H7 (cell line): ENCODE data around the gene ALOXE3. TPM values are rescaled to one million over a fixed set of nuclear protein-coding genes. Genes with fewer than 3 reads are reported as not detected.
A peak's percentile ranks its signal among the peaks of the same experiment; 100 is the strongest.

ENCODE experiments used
- DNase-seq: peaks from one replicate; pipeline ENCODE4 v3.0.0; 2012
- H3K27me3 ChIP-seq: 2 replicates; pipeline ENCODE4 v1.6.0; 2011; ENCODE audit warnings: mild to moderate bottlenecking, low read length; ENCODE audit not compliant: control insufficient read depth, insufficient read depth
- H3K36me3 ChIP-seq: replicated peaks from 2 replicates; pipeline ENCODE4 v1.5.1; 2011; ENCODE audit warnings: low read length; ENCODE audit not compliant: control insufficient read depth, insufficient read depth
- H3K4me3 ChIP-seq: 2 replicates; pipeline ENCODE4 v1.5.1; 2011; ENCODE audit warnings: low read depth, mild to moderate bottlenecking, control low read depth, low read length, moderate library complexity; ENCODE audit not compliant: insufficient read depth
- total RNA-seq: library from RNA; depleted of rRNA; stranded (reverse); fragments of >200 nt; shearing (Covaris generic); gene quantifications from 2 replicates; pipeline ENCODE4 v1.2.3, GENCODE V29; 2014

Gene ALOXE3
- total RNA-seq, 1 experiment from 2014 or later: not detected

DNA sequence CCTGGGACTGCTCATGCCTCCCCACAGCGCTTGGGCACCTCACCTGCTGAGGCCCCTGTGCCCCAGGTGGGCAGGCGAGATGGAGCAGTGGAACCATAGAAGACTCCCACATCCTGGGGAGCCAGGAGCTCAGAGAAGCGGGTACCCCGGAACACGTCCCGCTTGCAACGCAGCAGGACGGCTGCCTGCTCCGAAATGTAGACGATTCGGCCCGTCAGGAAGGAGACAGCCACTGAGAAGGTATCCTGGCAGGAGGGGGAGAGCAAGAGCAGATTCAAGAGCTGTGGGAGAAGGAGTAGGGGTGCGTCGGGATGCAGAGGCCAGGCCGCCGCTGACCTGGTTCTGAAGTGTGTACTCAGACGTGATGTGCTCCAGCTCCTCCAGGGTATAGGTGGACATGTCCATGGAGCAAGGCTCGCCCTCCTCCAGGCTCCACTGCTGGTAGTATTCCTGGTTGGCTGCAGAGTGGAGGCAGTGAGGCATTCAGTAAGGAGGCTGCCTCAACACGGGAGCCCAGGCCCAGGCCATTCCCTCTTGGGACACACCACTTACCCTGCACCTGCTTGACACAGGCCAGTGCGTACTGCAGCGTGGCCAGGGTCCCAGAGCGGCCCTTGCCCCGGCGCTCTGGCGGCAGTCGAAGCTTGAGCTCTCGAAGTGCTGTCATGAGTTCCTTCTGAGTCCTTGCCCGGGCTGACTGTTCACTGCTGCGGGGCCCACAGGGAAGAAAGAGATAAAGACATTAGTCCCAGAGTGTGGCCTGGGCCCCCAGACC lies 31.3 kb upstream of the ALOXE3 start:
- Histone ChIP-seq H3K27me3 (no peaks in the 10 kb centered on the region), H3K4me3 (no peak overlapping the region), H3K36me3 (peaks cover 22% of the 10 kb centered on the region)
- DNase-seq: peak; percentile 31

DNA sequence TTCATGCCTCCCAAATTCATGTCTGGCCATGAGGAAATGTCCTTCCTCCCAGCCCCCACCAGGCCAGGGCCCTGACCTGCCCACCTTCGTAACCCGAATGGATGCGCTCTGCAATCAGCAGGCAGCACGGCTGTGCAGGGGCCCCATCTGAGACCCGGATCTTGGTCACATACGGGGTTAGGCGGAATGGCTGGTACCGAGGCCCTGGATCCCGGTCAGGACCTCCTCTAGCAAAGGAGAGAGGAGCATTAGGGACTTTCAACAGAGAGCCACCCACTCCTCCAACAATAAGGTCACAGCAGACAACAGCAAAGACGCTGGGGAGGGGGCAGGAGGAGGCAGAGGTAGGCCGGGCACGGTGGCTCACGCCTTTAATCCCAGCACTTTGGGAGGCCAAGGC lies 30.2 kb upstream of the ALOXE3 start:
- peaks cover 24% of the 10 kb centered on the region for H3K36me3 ChIP-seq
- no peaks in the 10 kb centered on the region for H3K27me3 ChIP-seq
- no peak overlapping the region for H3K4me3 ChIP-seq

GRCh38 chr17:8147805-8148404 lies 29.6 kb upstream of the ALOXE3 start:
- Histone ChIP-seq H3K27me3 (no peaks in the 10 kb centered on the region), H3K4me3 (no peak overlapping the region), H3K36me3 (peaks cover 24% of the 10 kb centered on the region)
- peak; percentile 45 for DNase-seq

More for the DNA sequence above, 30.2 kb upstream of the ALOXE3 start:
- peak; percentile 28 for DNase-seq

DNA sequence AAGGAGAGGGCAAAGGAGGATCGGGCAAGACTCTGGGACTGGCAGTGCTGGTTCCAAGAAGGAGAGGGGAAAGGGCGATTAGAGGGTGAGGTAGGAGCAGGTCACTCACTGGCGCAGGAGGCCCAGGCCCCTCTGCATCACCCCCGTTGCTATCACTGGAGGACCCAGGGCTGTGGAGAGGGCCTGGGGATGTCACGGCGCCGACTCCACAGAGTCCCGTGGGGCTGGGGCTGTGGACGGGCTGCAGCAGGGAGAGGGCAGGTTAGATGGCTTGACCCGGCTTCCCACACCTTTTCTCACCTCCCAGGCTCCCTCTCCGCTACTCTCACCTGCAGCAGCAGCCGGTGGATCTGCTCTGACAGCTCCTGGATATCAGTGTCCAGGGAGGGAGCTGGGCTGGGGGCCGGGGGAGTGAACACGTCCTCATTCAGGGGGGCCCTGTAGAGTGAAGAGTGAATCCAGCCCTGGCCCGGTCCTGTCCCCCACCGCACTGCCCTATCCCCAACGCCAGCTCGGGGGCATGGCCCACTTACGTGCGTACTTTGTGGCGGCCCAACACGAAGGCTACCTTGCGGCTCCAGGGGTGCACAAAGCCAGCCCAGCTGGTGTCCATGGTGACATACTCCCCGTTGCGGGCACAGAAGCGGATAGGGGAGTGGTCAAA lies 29.0 kb upstream of the ALOXE3 start:
- H3K36me3 ChIP-seq: peaks cover 27% of the 10 kb centered on the region
- peak; percentile 29 for DNase-seq
- no peaks in the 10 kb centered on the region for H3K27me3 ChIP-seq
- no peak overlapping the region for H3K4me3 ChIP-seq

DNA sequence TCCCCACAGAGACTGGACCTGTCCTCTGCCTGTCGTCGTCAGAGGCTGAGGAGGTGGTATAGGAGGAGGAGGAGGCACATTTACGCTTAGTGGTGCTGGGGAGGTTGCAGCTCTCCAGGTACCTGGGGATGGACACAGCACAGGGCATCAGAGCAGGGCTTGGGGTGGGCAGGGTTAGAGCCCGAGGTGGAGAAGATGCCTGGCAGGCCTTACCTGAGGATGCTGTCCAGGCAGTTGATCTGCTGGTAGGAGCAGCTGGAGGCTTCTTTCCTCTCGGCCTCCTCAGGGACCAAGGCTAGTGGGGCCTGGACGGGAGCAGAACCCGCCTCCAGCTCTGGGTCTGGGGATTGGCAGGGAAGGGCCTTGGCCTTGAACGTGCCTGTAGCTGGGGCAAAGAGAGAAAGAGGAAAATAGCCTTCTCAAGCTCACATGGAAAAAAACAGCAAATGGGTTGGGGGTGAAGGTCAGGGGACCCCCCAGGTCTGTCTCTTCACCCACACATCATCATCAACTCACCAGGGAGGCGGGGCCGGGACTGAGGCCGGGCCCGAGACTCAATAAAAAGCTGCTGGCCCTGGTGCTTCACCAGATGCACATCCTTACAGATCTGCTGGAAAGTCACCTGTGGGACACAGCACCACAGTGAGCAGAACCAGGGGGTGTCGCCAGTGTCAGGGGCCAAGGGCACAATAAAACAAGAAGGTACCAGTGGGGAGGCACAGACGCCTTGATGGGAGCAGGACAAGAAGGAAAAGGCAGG lies 28.2 kb upstream of the ALOXE3 start:
- Histone ChIP-seq H3K27me3 (no peaks in the 10 kb centered on the region), H3K36me3 (peaks cover 27% of the 10 kb centered on the region), H3K4me3 (no peak overlapping the region)
- DNase-seq: peak; percentile 24

DNA sequence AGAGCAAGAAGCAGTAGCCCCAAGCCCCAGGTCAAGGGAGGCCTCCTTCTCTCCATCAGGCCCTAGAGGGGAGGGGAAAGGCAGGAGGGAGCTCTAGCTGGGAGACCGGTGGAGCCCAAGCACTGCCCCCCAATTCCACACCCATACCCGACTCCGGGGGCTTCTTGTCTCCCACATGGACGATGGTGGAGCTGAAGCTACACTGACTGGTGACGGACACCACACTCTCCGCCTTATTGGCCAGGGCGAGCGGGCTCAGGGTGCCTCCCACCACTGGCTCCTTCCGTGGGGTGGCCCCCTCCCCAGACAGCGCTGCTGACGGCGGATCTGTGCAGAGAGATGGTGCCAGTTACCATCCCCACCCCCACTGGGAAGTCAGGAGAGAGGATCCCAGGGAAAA lies 27.5 kb upstream of the ALOXE3 start:
- Histone ChIP-seq H3K36me3 (peaks cover 30% of the 10 kb centered on the region), H3K27me3 (no peaks in the 10 kb centered on the region), H3K4me3 (no peak overlapping the region)
- peak; percentile 19 for DNase-seq

- Histone ChIP-seq H3K27me3 (no peaks in the 10 kb centered on the region), H3K36me3 (peaks cover 31% of the 10 kb centered on the region), H3K4me3 (no peak overlapping the region)
- DNase-seq: peak; percentile 34
These were observed 26.3 kb upstream of the ALOXE3 start for GRCh38 chr17:8144401-8145231.

GRCh38 chr17:8143581-8144400 lies 25.5 kb upstream of the ALOXE3 start:
- DNase-seq: no peak
- peaks cover 26% of the 10 kb centered on the region for H3K36me3 ChIP-seq
- no peak overlapping the region for H3K4me3 ChIP-seq
- H3K27me3 ChIP-seq: no peaks in the 10 kb centered on the region

DNA sequence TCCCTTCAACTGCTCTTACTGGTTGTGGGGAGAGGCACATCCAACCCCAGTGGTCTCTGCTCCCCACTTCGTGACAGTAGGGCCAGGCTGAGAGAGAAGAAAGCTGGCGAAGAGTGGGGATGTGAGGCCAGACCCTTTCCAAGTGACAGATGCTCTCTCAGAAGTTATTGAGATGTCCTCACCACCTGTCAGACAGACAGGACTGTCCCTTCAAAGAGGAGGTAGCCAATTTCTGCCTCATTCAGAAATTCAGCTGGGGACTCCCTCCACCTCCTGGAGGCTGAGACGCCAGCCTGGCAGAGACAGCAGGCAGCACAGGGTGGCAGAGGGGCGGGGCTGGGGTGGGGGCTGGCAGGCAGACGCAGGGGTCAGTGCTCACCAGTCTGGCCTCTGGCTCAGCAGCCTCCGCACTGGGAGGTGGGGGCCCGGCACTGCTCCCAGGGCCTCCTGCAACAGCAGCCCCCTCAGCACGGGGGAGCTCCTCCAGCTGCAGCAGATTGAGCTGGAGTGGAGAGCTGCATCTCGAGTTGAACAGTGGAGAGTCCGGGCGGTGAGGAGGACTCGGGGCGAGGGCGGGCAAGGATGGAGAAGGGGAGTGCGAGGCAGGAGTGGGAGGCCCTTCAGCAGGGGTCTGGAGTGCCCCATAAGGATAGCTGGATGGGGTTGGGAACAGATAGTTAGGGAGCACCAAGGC lies 24.7 kb upstream of the ALOXE3 start:
- Histone ChIP-seq H3K36me3 (peaks cover 23% of the 10 kb centered on the region), H3K4me3 (no peak overlapping the region), H3K27me3 (no peaks in the 10 kb centered on the region)
- DNase-seq: no peak

DNA sequence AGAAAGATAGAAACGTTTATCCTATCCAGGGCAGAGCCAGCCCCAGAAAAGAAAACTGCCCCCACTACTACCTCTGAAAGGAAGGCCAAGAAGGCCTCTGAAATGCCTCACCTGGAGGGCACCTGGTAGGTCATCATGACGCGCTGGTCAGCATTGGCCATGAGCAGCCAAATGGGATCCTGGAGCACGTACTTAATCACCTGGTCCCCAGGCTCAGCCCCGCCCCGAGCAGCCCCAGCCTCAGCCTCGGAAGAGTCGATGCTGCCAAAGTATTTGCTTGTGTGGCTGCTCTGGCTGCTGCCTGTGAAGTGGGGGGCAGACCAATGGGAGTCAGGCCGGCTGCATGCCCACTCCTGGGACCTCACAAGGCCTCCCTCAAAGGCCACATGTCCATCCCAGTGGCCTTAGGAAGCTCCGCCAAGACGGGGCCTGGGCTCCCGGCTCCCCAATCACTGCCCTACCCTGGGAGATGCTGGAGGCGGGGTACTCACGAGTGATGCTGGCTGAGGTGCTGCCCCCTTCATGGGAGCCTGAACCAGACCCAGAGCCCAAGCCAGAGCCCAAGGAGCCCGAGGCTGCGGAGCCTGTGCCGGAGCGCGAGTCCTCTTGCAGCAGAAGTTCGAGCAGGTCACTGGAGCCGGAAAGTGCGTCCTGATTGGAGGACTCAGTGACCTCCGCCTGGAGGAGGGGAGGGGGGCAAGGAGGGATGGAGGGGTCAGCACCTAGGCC lies 24.0 kb upstream of the ALOXE3 start:
- DNase-seq: no peak
- no peak overlapping the region for H3K4me3 ChIP-seq
- peaks cover 22% of the 10 kb centered on the region for H3K36me3 ChIP-seq
- peaks cover 3% of the 10 kb centered on the region for H3K27me3 ChIP-seq

DNA sequence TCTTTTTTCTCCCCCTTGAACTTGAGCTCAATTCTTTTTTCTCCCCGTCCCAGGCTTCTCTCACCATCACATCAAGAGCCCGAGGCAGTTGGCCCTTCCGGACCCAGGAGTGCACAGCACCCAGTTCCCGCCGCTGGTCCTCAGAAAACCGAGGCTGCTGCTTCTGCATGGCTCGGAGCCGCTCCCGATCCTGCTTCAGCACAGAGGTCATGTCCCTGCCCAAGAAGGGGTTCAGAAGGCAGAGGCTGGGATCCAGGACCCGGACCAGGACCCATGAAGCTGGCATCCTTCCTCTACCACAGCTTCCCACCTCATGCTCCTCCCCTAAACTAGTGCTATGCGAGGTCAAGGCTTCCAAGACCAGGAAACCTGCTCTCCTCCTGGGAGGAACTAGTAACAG lies 23.4 kb upstream of the ALOXE3 start:
- no peak overlapping the region for H3K4me3 ChIP-seq
- peaks cover 20% of the 10 kb centered on the region for H3K36me3 ChIP-seq
- peaks cover 5% of the 10 kb centered on the region for H3K27me3 ChIP-seq
- DNase-seq: no peak

GRCh38 chr17:8141045-8141444 lies 22.7 kb upstream of the ALOXE3 start:
- H3K27me3 ChIP-seq: peaks cover 5% of the 10 kb centered on the region
- H3K36me3 ChIP-seq: peaks cover 15% of the 10 kb centered on the region
- DNase-seq: no peak
- H3K4me3 ChIP-seq: no peak overlapping the region
